ENCODE results near the gene MYO7A.
A peak's percentile ranks its signal among the peaks of the same experiment; 100 is the strongest.

Gene MYO7A

DNA sequence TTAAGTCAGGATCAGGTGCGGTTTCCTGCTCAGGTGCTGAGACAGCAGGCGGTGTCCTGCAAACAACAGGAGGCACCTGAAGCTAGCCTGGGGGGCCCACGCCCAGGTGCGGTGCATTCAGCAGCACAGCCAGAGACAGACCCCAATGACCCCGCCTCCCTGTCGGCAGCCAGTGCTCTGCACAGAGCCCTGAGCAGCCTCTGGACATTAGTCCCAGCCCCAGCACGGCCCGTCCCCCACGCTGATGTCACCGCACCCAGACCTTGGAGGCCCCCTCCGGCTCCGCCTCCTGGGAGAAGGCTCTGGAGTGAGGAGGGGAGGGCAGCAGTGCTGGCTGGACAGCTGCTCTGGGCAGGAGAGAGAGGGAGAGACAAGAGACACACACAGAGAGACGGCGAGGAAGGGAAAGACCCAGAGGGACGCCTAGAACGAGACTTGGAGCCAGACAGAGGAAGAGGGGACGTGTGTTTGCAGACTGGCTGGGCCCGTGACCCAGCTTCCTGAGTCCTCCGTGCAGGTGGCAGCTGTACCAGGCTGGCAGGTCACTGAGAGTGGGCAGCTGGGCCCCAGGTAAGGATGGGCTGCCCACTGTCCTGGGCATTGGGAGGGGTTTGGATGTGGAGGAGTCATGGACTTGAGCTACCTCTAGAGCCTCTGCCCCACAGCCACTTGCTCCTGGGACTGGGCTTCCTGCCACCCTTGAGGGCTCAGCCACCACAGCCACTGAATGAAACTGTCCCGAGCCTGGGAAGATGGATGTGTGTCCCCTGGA, at the start of gene MYO7A:
TSS of gene MYO7A (plus strand) at position 327 of the 772 bp plus-strand sequence. CDS start 2,389 bp downstream, outside the sequence.
- no peak for DNase-seq

- no peak for DNase-seq
Measured at GRCh38 chr11:77079666-77080065, 48.4 kb upstream of the MYO7A start.

- DNase-seq = no peak
Measured at GRCh38 chr11:77080643-77081210, 47.3 kb upstream of the MYO7A start.

DNA sequence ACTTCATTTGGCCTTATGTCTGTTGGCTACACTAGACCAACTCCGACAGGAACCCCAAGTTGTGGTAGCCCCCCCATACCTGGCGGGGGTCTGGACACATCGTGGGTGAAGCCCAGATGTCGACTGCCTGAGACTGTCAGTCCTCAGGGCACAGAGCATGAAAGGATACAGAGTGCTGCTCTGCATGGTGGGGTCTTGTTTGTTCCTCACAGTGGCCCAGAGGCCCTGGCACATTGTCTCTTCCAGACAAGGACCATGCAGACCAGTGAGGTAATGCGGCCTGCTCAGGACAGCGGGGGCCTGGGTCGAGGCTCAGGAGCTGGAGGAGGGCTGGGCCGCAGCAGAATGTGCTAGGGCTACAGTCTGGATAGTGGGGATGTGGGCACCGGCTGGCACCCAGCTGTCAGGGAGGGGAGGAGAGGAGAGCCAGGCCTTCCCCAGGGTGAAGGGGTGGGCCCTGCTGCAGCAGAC, 46.6 kb upstream of the MYO7A start:
- no peak for DNase-seq

- DNase-seq = no peak
Measured at GRCh38 chr11:77081976-77082836, 45.8 kb upstream of the MYO7A start.

GRCh38 chr11:77082838-77083565, 45.0 kb upstream of the MYO7A start:
- peak; percentile 37 to 54 for DNase-seq

- DNase-seq = no peak
Measured at GRCh38 chr11:77083566-77084245, 44.3 kb upstream of the MYO7A start.

- DNase-seq = no peak
Measured at GRCh38 chr11:77084581-77085191, 43.4 kb upstream of the MYO7A start.

GRCh38 chr11:77085652-77086051, 42.4 kb upstream of the MYO7A start:
- no peak for DNase-seq

DNA sequence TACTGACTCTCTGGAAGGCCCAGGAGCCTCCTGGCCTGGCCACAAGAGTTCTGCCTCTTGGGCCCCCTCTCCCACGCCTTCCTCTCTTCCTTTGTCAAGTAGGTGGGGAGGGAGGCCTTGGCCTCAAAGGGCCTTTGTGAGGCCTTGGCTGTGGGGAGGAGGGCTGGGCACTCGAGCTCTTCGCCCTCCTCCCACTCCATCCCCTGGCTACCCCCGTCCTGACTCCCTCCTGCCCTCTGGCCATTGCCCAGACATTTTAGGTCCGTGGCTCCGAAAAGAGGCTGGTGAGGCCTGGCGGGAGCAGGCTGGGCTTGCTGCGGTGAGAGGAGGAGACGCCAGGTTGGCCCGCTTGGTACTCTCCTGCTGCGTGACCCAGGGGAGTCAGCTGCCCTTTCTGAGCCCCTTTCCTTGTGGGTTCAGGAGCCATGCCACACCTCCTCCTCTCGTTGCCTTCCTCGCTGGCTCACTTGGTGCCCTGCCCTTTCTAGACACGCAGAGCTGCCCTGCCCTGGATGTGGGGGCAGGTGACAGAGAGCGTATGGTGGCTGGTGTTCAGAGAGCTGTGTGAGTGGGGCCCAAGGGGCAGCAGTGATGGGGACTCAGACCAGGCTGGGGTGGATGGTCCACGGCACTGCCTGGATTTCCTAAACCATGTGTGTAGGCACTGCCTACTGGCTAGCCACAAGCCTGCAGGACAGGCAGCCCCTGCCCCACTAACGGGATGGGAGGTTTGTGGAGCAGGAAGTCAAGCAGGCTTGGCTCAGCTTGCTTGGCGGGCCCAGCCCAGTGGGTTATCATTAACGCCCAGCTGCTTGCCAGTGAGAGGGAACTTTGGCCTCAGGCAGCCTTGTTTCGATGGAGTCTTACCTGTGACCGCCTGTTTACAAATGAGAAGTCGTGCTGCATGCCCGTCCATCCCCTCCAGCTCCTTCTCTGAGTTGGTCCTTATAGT, 41.2 kb upstream of the MYO7A start:
- no peak for DNase-seq

DNA sequence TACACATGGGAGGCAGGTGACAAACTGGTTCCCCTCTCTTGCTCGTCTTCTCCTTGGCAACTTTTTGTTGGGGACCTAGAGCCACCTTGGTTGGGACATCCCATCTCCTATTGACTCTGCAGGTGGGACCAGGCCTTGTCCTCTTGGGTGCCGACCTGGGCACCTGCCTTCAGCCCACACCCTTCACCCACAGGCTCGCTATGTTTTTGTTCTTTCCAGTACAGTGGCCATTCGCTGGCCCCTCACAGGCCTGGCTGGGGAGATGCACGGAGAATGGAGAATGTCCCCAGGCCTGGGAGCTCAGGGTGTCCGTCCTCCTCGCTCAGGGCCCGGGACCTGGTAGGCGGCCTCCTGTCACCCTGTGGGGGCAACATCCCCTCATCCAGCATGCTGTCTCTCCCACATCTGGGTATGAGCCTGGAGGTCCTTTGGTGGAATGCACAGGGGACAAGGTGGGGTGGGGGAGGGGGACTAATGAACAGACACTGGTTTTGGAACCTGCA, 40.3 kb upstream of the MYO7A start:
- no peak for DNase-seq

DNA sequence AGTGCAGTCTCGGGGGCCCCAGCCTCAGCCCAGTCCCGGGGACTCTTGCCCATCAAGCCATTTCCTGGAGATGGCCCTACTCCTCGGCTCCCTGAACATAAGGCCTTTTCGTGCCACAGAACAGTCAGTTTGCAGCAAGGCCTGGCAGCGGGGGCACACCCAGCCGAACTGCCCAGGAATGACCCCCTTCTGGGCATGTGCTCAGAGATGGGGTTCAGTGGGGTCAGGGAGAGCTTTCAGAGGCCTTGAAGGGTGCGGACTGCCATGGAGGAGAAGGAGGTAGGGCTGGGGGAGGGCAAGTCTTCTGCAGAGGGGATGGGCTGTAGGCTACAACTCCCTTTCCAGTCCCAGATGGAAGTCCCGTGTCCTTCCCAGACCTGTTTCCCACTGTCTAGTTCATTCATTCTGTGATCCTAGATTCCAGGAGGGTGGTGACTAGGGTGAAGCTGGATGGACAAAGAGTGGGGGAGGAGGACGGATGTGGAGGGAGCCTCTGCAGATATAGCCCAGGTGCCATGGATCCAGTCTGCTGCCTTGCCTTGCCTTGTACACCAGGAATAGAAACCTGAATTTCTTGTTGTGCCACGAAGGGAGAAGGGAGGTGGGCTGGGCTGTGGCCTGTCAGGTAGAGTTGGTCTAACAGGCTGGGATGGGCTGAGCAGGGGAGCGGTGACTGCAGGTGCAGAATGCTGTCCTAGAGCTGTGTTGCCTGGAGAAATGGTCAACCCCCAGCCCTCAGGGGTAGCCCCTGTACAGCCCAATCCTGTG, 39.6 kb upstream of the MYO7A start:
- no peak for DNase-seq

- no peak for DNase-seq
Measured at GRCh38 chr11:77089004-77089545, 39.0 kb upstream of the MYO7A start.

- DNase-seq = no peak
Measured at GRCh38 chr11:77090046-77090372, 38.0 kb upstream of the MYO7A start.

GRCh38 chr11:77090373-77091111, 37.5 kb upstream of the MYO7A start:
- no peak for DNase-seq

DNA sequence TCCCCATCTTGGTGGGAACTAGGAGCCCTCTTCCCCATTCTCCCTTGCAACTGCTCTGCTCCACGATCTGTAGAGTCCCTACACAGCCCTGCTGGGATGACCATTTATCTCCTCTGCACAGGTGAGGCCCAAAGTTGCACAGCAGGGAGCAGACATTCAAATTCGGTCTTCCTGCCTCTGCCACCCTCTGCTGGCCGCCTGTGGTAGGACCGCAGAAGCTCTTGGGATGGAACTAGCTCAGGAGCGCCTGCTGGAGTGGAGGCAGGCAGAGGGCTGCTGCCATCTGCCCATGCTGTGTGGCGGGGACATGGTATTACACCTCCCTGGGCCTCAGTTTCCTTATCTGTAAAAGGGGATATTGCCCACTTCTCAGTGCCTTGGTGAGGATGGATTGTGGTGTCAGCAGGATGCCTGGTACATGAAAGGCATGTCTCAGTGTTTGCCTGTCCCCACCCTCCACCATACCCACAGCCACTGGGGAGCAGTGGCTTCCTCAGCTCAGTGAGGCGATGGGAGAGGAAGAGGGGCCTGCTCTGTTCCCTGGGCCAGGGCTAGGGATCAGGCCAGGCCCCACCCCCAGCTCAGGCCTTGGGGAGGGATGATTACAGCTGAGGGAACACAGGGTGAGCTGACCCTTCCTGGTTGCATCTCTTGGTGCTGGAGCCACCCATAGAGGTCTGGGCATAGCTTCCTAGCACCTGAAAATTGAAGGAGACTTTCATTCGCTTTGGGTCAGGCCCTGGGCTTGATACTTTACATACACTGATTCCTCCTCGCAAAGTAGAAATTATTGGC, 36.7 kb upstream of the MYO7A start:
- DNase-seq = peak; percentile 85 to 86

GRCh38 chr11:77092382-77092781, 35.7 kb upstream of the MYO7A start:
- DNase-seq = no peak

All from activated CD4-positive, alpha-beta T cell treated with anti-CD3 and anti-CD28 coated beads, Interleukin-2, amount 50 U/mL, for 48 hours (primary cell).